Activated CD8-positive, alpha-beta memory T cell treated with anti-CD3 and anti-CD28 coated beads, Interleukin-2, amount 50 U/mL, for 24 hours (primary cell): ENCODE results near the gene COMTD1.
"Not testable (repeated sequence)": the region's sequence is repeated elsewhere in the genome, so short reads cannot be mapped to it uniquely, and the experiment has no call there.

Experiments used
- DNase-seq: peaks from one replicate; pipeline ENCODE4 v3.0.0-alpha.2; 2020; ENCODE audit errors: extremely low read depth

COMTD1 gene

DNA sequence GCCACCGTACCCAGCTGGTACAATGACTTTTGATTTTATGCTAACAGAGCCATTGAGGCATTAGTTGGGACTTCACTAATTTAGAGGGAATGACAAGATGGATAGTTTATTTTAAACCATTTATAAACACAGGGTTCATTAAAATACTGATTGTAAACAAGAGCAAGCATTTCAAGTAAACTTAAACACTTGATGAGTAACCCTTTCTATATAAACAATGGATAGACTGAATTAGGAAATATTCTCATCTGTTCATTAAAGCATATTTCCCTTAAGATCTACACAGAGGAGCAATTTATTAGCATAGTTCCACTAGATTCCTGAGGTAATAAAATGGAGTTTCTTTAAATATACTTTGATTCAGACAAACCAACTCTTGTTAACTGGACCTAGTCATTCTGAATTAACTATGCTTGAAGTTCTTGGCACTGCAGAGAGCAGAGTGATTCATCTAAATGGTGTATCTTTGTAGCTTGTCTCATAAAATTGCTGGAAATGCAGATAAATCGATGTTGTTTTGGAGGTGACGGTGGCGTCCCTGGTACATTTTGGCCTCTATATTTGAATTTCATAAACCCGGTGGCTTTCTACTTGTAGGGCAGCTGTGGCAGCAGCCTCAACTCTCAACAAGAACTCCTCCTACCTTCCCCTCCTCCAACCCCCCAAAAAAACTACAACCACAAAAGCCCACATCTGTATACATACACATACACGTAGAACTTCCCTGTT is 40.6 kb downstream of the COMTD1 start:
- DNase-seq: no peak

- not testable (repeated sequence) for DNase-seq
Observed at GRCh38 chr10:75194625-75195024, 41.1 kb downstream of the COMTD1 start.

DNA sequence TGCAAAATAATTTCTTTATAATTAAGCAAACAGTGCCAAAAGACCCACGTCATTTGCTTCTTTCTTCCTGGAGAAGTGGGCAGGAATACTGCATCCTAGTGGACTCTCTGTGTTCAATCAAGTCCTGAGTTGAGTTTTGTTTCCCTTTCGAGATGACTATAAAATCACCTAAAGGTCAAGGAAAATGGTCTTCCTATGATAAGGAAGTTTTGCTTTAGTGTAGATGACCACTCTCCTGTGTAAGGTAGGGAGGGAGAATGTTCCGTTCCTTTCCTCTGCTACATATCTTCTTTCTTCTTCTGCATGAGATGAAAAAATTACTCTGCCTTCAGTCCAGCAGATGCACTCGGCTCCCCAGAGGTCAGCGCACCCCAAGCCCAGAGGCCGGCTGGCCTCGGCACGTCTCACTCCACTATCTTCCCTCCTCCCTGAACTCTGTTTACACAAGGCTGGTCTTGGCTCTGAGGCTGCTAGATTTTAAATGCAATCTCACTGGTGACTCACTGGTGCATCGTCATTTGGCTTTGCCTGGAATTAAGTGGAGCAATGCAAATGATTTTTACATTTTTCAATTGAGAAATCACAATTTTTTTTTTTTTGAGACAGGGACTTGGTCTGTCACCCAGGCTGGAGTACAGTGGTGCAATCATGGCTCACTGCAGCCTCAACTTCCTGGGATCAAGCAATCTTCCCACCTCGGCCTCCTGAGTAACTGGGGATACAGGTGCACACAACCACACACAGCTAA is 43.8 kb downstream of the COMTD1 start:
- DNase-seq: no peak

DNA sequence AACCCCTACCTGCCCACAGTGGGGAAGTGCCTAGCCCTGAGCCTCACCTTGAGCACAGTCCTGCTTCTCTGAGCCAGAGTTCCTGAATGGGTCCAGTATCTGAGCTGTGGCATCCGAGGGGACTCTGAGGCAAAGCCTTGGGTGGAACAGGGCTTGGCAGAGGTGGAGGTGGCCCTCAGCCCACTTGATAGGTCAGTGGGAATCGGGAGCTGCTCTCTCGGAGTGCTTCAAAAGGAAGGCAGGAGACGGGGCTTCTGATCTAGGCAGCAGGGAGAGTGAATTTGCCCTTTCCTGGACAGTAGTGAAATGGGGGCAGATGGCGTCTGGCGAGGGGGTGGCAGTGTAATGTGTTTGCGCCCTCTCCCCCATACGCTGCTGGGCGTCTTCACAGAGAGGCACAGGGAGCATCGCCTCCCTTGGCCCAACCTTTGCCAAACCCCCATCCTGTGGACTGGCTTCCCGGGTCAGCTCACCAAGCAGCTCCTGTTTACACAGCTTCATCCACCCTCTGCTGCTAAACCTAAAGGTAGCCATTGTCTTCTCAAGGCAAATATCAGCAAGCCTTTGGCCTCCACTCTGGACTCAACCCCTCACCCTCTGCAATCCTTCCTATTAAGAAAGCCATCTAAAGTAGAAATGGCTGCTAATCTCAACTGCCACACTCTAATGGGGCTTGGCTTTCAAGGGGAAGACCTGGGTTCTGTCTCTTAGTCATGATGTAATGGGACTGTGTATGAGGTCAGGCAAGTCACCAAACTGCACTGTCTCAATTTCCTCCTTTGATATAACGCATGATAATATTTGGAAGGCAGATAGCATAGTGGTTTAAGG is 46.3 kb downstream of the COMTD1 start:
- DNase-seq: no peak

- not testable (repeated sequence) for DNase-seq
Observed at GRCh38 chr10:75188522-75188921, 47.2 kb downstream of the COMTD1 start.

- no peak for DNase-seq
Observed at GRCh38 chr10:75187961-75188426, 47.8 kb downstream of the COMTD1 start.

- DNase-seq: no peak
Observed at GRCh38 chr10:75186310-75186709, 49.4 kb downstream of the COMTD1 start.
